GM23338 (cell line): Measurements from ENCODE around the gene ALDH16A1. TPM values are rescaled to one million over a fixed set of nuclear protein-coding genes. Genes with fewer than 3 reads are reported as not detected.
A peak's percentile ranks its signal among the peaks of the same experiment; 100 is the strongest.

ENCODE experiments used
- ATAC-seq: fragments of 200-7000 bp; cut with Tn5 transposase; 3 replicates; pipeline ENCODE4 v1.9.1; 2020
- DNase-seq: peaks from one replicate; pipeline ENCODE4 v3.0.0-alpha.2; 2015; ENCODE audit warnings: low spot score
- H2AFZ ChIP-seq: fragments of 200-600 bp; sonication (generic); 2 replicates; pipeline ENCODE4 v1.8.0; 2016; ENCODE audit warnings: antibody characterized with exemption, mild to moderate bottlenecking, moderate library complexity
- H3F3A ChIP-seq: fragments of 200-600 bp; sonication (generic); replicated peaks from 2 replicates; pipeline ENCODE4 v1.8.0; 2017; ENCODE audit warnings: antibody characterized with exemption, mixed run types, low read depth
- H3K27ac ChIP-seq: fragments of 200-600 bp; sonication (generic); 2 replicates; pipeline ENCODE4 v1.6.1; 2016; ENCODE audit warnings: low read depth
- H3K27me3 ChIP-seq: fragments of 200-600 bp; sonication (generic); 2 replicates; pipeline ENCODE4 v1.8.0; 2016; ENCODE audit warnings: mild to moderate bottlenecking, mixed run types, moderate library complexity; ENCODE audit not compliant: insufficient read depth
- H3K36me3 ChIP-seq: fragments of 200-600 bp; sonication (generic); 2 replicates; pipeline ENCODE4 v1.8.0; 2016; ENCODE audit warnings: mild to moderate bottlenecking; ENCODE audit not compliant: insufficient read depth
- H3K4me1 ChIP-seq: fragments of 200-600 bp; sonication (generic); 2 replicates; pipeline ENCODE4 v1.8.0; 2016; ENCODE audit warnings: mild to moderate bottlenecking, moderate library complexity; ENCODE audit not compliant: insufficient read depth
- H3K4me2 ChIP-seq: fragments of 200-600 bp; sonication (generic); 2 replicates; pipeline ENCODE4 v1.7.1; 2017; ENCODE audit warnings: mixed run types
- H3K4me3 ChIP-seq: fragments of 200-600 bp; sonication (generic); 2 replicates; pipeline ENCODE4 v1.6.1; 2016; ENCODE audit warnings: mixed run types
- H3K79me2 ChIP-seq: fragments of 200-600 bp; sonication (generic); replicated peaks from 2 replicates; pipeline ENCODE4 v1.8.0; 2017; ENCODE audit warnings: mild to moderate bottlenecking; ENCODE audit not compliant: insufficient read depth
- H3K9me2 ChIP-seq: fragments of 200-600 bp; sonication (generic); 2 replicates; pipeline ENCODE4 v1.8.0; 2017; ENCODE audit not compliant: insufficient read depth
- H4K20me1 ChIP-seq: fragments of 200-600 bp; sonication (generic); replicated peaks from 2 replicates; pipeline ENCODE4 v1.8.0; 2017; ENCODE audit warnings: mild to moderate bottlenecking; ENCODE audit not compliant: insufficient read depth
- H3K27ac Mint-ChIP-seq: 2 replicates; pipeline ENCODE4 v1.8.0; 2020; ENCODE audit warnings: inconsistent platforms, mild to moderate bottlenecking, moderate library complexity, mixed read lengths
- H3K27me3 Mint-ChIP-seq: 3 replicates; pipeline ENCODE4 v1.8.0; 2022; ENCODE audit warnings: low read depth, mild to moderate bottlenecking, moderate library complexity, mixed read lengths, inconsistent platforms; ENCODE audit not compliant: insufficient read depth, poor library complexity
- H3K36me3 Mint-ChIP-seq: 3 replicates; pipeline ENCODE4 v1.8.0; 2021; ENCODE audit warnings: low read depth, mild to moderate bottlenecking, inconsistent platforms, moderate library complexity, mixed read lengths
- H3K4me1 Mint-ChIP-seq: 3 replicates; pipeline ENCODE4 v1.8.0; 2020; ENCODE audit warnings: mild to moderate bottlenecking, inconsistent platforms, mixed read lengths
- H3K4me3 Mint-ChIP-seq: 3 replicates; pipeline ENCODE4 v1.8.0; 2021; ENCODE audit warnings: moderate library complexity, mild to moderate bottlenecking, inconsistent platforms, mixed read lengths
- H3K9me3 Mint-ChIP-seq: 3 replicates; pipeline ENCODE4 v1.8.0; 2020; ENCODE audit warnings: moderate library complexity, mild to moderate bottlenecking, inconsistent platforms, mixed read lengths
- CREB1 ChIP-seq: fragments of 250-450 bp; sonication (Bioruptor Pico); IDR thresholded peaks from 2 replicates; pipeline ENCODE4 v1.5.0; 2020; ENCODE audit warnings: low read depth, mild to moderate bottlenecking, moderate library complexity
- CTCF ChIP-seq, 2 experiments: fragments of 200-600 bp in 1 of 2; sonication (generic) in 1 of 2; conservative IDR thresholded peaks; 2 replicates each; pipeline versions ENCODE4 v1.5.1 to v1.6.1; 2016 to 2017; ENCODE audit warnings: antibody characterized with exemption in 2 of 2, low read depth in 2 of 2, mild to moderate bottlenecking in 2 of 2, moderate library complexity in 1 of 2
- ETS1 ChIP-seq: IDR thresholded peaks from 2 replicates; pipeline ENCODE4 v1.6.1; 2016; ENCODE audit warnings: antibody characterized with exemption
- EZH2phosphoT487 ChIP-seq: fragments of 200-600 bp; sonication (generic); IDR thresholded peaks from one replicate; pipeline ENCODE4 v1.8.1; 2018; ENCODE audit warnings: antibody characterized with exemption; ENCODE audit not compliant: unreplicated experiment
- NANOG ChIP-seq: IDR thresholded peaks from 2 replicates; pipeline ENCODE4 v1.6.1; 2016; ENCODE audit warnings: antibody characterized with exemption, borderline replicate concordance
- POLR2AphosphoS5 ChIP-seq: IDR thresholded peaks from 2 replicates; pipeline ENCODE4 v1.6.1; 2016; ENCODE audit warnings: antibody characterized with exemption, low read depth
- STAT1 ChIP-seq: IDR thresholded peaks from one replicate; pipeline ENCODE4 v1.6.1; 2016; ENCODE audit warnings: antibody characterized with exemption; ENCODE audit not compliant: unreplicated experiment
- ZNF114 ChIP-seq: fragments of 250-450 bp; sonication (Bioruptor Pico); IDR thresholded peaks from 2 replicates; pipeline ENCODE4 v1.5.0; 2020; ENCODE audit warnings: mild to moderate bottlenecking, moderate library complexity
- ZNF331 ChIP-seq: fragments of 250-450 bp; sonication (Bioruptor Pico); IDR thresholded peaks from 2 replicates; pipeline ENCODE4 v1.5.0; 2020; ENCODE audit warnings: low read depth, mild to moderate bottlenecking, moderate library complexity
- ZNF462 ChIP-seq: fragments of 250-450 bp; sonication (Bioruptor Pico); IDR thresholded peaks from 2 replicates; pipeline ENCODE4 v1.5.0; 2020; ENCODE audit warnings: mild to moderate bottlenecking, moderate library complexity
- polyA plus RNA-seq: library from polyadenylated mRNA; unstranded; fragments of >200 nt; fragmentation: Nextera tagmentation; extraction: Ambion mirVana; gene quantifications from 2 replicates; pipeline ENCODE4 v1.2.1, GENCODE V29; 2016
- total RNA-seq: library from RNA; depleted of rRNA; stranded (reverse); fragments of >200 nt; shearing (Covaris generic); gene quantifications from 2 replicates; pipeline ENCODE4 v1.2.3, GENCODE V29; 2014
- TF ChIP-seq, protein P1 (sequence below): IDR thresholded peaks from one replicate; pipeline ENCODE4 v1.6.1; 2018; ENCODE audit warnings: antibody characterized with exemption; ENCODE audit not compliant: unreplicated experiment

ALDH16A1 gene
- total and polyA plus RNA-seq, 2 experiments from 2014 or later: 16.8 to 57.3 TPM

- TF ChIP-seq, protein P1, sequence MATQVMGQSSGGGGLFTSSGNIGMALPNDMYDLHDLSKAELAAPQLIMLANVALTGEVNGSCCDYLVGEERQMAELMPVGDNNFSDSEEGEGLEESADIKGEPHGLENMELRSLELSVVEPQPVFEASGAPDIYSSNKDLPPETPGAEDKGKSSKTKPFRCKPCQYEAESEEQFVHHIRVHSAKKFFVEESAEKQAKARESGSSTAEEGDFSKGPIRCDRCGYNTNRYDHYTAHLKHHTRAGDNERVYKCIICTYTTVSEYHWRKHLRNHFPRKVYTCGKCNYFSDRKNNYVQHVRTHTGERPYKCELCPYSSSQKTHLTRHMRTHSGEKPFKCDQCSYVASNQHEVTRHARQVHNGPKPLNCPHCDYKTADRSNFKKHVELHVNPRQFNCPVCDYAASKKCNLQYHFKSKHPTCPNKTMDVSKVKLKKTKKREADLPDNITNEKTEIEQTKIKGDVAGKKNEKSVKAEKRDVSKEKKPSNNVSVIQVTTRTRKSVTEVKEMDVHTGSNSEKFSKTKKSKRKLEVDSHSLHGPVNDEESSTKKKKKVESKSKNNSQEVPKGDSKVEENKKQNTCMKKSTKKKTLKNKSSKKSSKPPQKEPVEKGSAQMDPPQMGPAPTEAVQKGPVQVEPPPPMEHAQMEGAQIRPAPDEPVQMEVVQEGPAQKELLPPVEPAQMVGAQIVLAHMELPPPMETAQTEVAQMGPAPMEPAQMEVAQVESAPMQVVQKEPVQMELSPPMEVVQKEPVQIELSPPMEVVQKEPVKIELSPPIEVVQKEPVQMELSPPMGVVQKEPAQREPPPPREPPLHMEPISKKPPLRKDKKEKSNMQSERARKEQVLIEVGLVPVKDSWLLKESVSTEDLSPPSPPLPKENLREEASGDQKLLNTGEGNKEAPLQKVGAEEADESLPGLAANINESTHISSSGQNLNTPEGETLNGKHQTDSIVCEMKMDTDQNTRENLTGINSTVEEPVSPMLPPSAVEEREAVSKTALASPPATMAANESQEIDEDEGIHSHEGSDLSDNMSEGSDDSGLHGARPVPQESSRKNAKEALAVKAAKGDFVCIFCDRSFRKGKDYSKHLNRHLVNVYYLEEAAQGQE: no peak
- TF ChIP-seq NANOG (no peak), ZNF331 (CRISPR knock-in tag) (no peak), CREB1 (no peak), ZNF462 (CRISPR knock-in tag) (no peak), ETS1 (no peak), CTCF (conservative IDR thresholded peaks at IDR 0.05; ENCODE audit: low read depth in 2 of 2) (no peak), EZH2phosphoT487 (no peak), STAT1 (no peak), ZNF114 (CRISPR knock-in tag) (no peak), POLR2AphosphoS5 (no peak)
- peak; percentile 1 for ATAC-seq
- no peaks in the 10 kb centered on the region for H3K36me3 ChIP-seq
- peaks cover 81% of the 10 kb centered on the region for H3K27me3 ChIP-seq
- peaks cover 13% of the 10 kb centered on the region; the same call in 2 of the 3 replicates for H3K9me3 Mint-ChIP-seq
- H2AFZ ChIP-seq: peak overlapping the region; percentile 90; the same call in 1 of the 2 replicates
- DNase-seq: no peak
- H3K9me2 ChIP-seq: no peaks in the 10 kb centered on the region
- H3K36me3 Mint-ChIP-seq: peaks cover 5% of the 10 kb centered on the region
- peaks cover 44% of the 10 kb centered on the region for H3K4me1 ChIP-seq
- no peak overlapping the region for H3K27ac ChIP-seq
- H3K4me3 Mint-ChIP-seq: peak overlapping the region; percentile 81
- peak overlapping the region; percentile 82 for H3K4me3 ChIP-seq
- H3K27ac Mint-ChIP-seq: peak overlapping the region; percentile 45; the same call in 1 of the 2 replicates
- H3K4me1 Mint-ChIP-seq: peaks cover 57% of the 10 kb centered on the region
- H4K20me1 ChIP-seq: no peaks in the 10 kb centered on the region
- H3K27me3 Mint-ChIP-seq: peaks cover 76% of the 10 kb centered on the region
- H3F3A ChIP-seq: peaks cover 39% of the 10 kb centered on the region
- peak overlapping the region; percentile 98 for H3K4me2 ChIP-seq
- no peaks in the 10 kb centered on the region for H3K79me2 ChIP-seq
These were observed 24.2 kb upstream of the ALDH16A1 start for GRCh38 chr19:49428547-49429451.
